Right lobe of liver (tissue), 6 donors: ENCODE data around the gene NASP. TPM values are rescaled to one million over a fixed set of nuclear protein-coding genes. Genes with fewer than 3 reads are reported as not detected.

Source experiments
- ATAC-seq, 4 donors: fragments of 200-7000 bp; cut with Tn5 transposase; one replicate each; pipeline ENCODE4 v1.9.1; 2020; ENCODE audit warnings: mild to moderate bottlenecking in 4 of 4, moderate library complexity in 4 of 4
- DNase-seq, 3 donors: peaks; one replicate each; pipeline ENCODE4 v3.0.0-alpha.2; 2020
- H3K27ac ChIP-seq, 3 donors: fragments of 200-600 bp; one replicate each; pipeline ENCODE4 v1.8.0; 2022
- H3K27me3 ChIP-seq, 2 donors: fragments of 200-600 bp; one replicate each; pipeline ENCODE4 v1.8.0; 2022
- H3K36me3 ChIP-seq, 4 donors: fragments of 200-600 bp; sonication (generic) in 1 of 4; one replicate each; pipeline versions ENCODE4 v1.5.1 to v1.8.0; 2017 to 2022; ENCODE audit warnings: control low read depth in 1 of 4
- H3K4me1 ChIP-seq, 4 donors: fragments of 200-600 bp; sonication (generic) in 1 of 4; one replicate each; pipeline versions ENCODE4 v1.5.1 to v1.8.0; 2017 to 2022; ENCODE audit warnings: control low read depth in 1 of 4
- H3K4me3 ChIP-seq, 3 donors: fragments of 200-600 bp; one replicate each; pipeline ENCODE4 v1.8.0; 2022
- H3K9me3 ChIP-seq, 4 donors: fragments of 200-600 bp; sonication (generic) in 1 of 4; one replicate each; pipeline versions ENCODE4 v1.5.1 to v1.8.0; 2017 to 2022; ENCODE audit warnings: control low read depth in 1 of 4
- CTCF ChIP-seq, 4 donors: fragments of 200-600 bp in 3 of 4; fragments of 450-650 bp in 1 of 4; IDR thresholded peaks; one replicate each; pipeline versions ENCODE4 v1.5.1 to v1.8.0; 2016 to 2022; ENCODE audit warnings: antibody characterized with exemption in 4 of 4, mild to moderate bottlenecking in 2 of 4
- POLR2A ChIP-seq: fragments of 450-650 bp; IDR thresholded peaks from one replicate; pipeline ENCODE4 v1.6.1; 2017; ENCODE audit warnings: antibody characterized with exemption, mild to moderate bottlenecking
- WGBS: methylation state at CpG from one replicate; pipeline ENCODE4 v1.1.6; 2018; ENCODE audit warnings: low coverage, low lambda C conversion rate; ENCODE audit not compliant: insufficient coverage; ENCODE audit errors: missing lambda C conversion rate; 5-methylcytosine and 5-hydroxymethylcytosine counted together
- intact Hi-C, 2 donors: fragments of 100-400 bp; cut with DNase I; formaldehyde crosslinking; loops; one replicate each; pipeline versions ENCODE4 v1.11.2 to v1.14.1; 2022
- long read RNA-seq: library from polyadenylated mRNA; unstranded; transcript quantifications from one replicate; pipeline ENCODE4 v2.0.0, GENCODE V29; 2019
- total RNA-seq, 6 experiments: library from RNA; depleted of rRNA in 2 of 6; stranded (reverse); fragments of >200 nt in 2 of 6; fragmentation: NEBNext Ultra II Directional in 3 of 6; extraction: Animal tissue kit (Norgen Biotek cat#: 25700) in 3 of 6; gene quantifications; one replicate each; pipeline versions ENCODE4 v1.1.0 to v1.2.4, GENCODE V29; 2016 to 2023
- donor health status: DM: no; HTN: yes; CAD: no.
- donor health status: DM: no; HTN: no; CAD: no.
- donor health status: DM: no; HTN: no; CAD: no.
- donor health status: DM: no; HTN: yes; CAD: no.
- donor health status: DM: no; HTN: yes; CAD: no.

Gene NASP
- total RNA-seq = 10 to 100 TPM; 21.8 to 31.9 (median 26.1) TPM
- long read RNA-seq, partial matches to known transcripts = 6 of 10 reads
- long read RNA-seq, other reads (novel, unspliced or antisense) = 0 of 10 reads

GRCh38 chr1:45583666-45584350, at the start of gene NASP:
NASP (plus strand) TSS chr1:45584041; CDS start chr1:45584147, 106 bp downstream.
- Histone ChIP-seq H3K4me1 (peaks cover 0 to 9% (median 3%) of the 10 kb centered on the region in 4 donors), H3K27me3 (no peaks in the 10 kb centered on the region), H3K4me3 (peak within 1 kb of the TSS; percentile 85 to 97 (median 94)), H3K9me3 (no peaks in the 10 kb centered on the region), H3K36me3 (no peaks in the 10 kb centered on the region), H3K27ac (peak within 1 kb of the TSS; percentile 79 to 93 (median 87))
- TF ChIP-seq CTCF (IDR thresholded peaks at IDR 0.05) (no peak), POLR2A (peak; percentile 71)
- ATAC-seq (peak; percentile 76 to 84 (median 82)), DNase-seq (peak; percentile 88 to 90 (median 90))
- WGBS = 0% methylated on average over 26 of the region's 41 CpGs
- intact Hi-C loops = no loop called here

GRCh38 chr1:45535988-45536766, 47.7 kb upstream of the NASP start:
- Histone ChIP-seq H3K36me3 (no peaks in the 10 kb centered on the region), H3K4me3 (no peak overlapping the region), H3K9me3 (no peaks in the 10 kb centered on the region), H3K4me1 (peaks cover 0 to 20% (median 6%) of the 10 kb centered on the region in 4 donors), H3K27me3 (no peaks in the 10 kb centered on the region), H3K27ac (peak overlapping the region in 1 of 3 donors; percentile 13)
- no peak for TF ChIP-seq CTCF (IDR thresholded peaks at IDR 0.05)
- TF ChIP-seq POLR2A = no peak
- DNase-seq (no peak), ATAC-seq (peak; percentile 73 to 88 (median 78))
- WGBS = 28% methylated on average over 5 of the region's 6 CpGs
- intact Hi-C loops = no loop called here

GRCh38 chr1:45536886-45537285, 47.0 kb upstream of the NASP start:
- no peak for TF ChIP-seq CTCF (IDR thresholded peaks at IDR 0.05)
- no peak for TF ChIP-seq POLR2A
- no peak overlapping the region for H3K27ac ChIP-seq
- ATAC-seq = no peak
- no peaks in the 10 kb centered on the region for H3K9me3 ChIP-seq
- intact Hi-C loops = no loop called here
- H3K4me3 ChIP-seq = no peak overlapping the region
- H3K27me3 ChIP-seq = no peaks in the 10 kb centered on the region
- DNase-seq = no peak
- H3K4me1 ChIP-seq = peaks cover 0 to 25% (median 9%) of the 10 kb centered on the region in 4 donors
- H3K36me3 ChIP-seq = no peaks in the 10 kb centered on the region
- WGBS = 67% methylated on average over 4 of the region's 4 CpGs

GRCh38 chr1:45541193-45541592, 42.6 kb upstream of the NASP start:
- WGBS = 82% methylated on average over 1 of the region's 1 CpG
- intact Hi-C loops = no loop called here
- H3K36me3 ChIP-seq = no peaks in the 10 kb centered on the region
- DNase-seq = no peak
- H3K4me3 ChIP-seq = no peak overlapping the region
- TF ChIP-seq POLR2A (no peak), CTCF (IDR thresholded peaks at IDR 0.05) (no peak)
- H3K27me3 ChIP-seq = no peaks in the 10 kb centered on the region
- no peak for ATAC-seq
- peaks cover 0 to 50% (median 24%) of the 10 kb centered on the region in 4 donors for H3K4me1 ChIP-seq
- no peaks in the 10 kb centered on the region for H3K9me3 ChIP-seq
- H3K27ac ChIP-seq = peak overlapping the region in 1 of 3 donors; percentile 52
